ENCODE data around the gene SAYSD1.

Gene SAYSD1

GRCh38 chr6:39058471-39059147 is 56.4 kb downstream of the SAYSD1 start:
- DNase-seq (ENCODE audit: low read depth, low spot score) = no peak

- no peak for DNase-seq (ENCODE audit: low read depth, low spot score)
Measured at GRCh38 chr6:39057251-39058155, 57.5 kb downstream of the SAYSD1 start.

- DNase-seq (ENCODE audit: low read depth, low spot score) = no peak
Measured at GRCh38 chr6:39056681-39057080, 58.3 kb downstream of the SAYSD1 start.

GRCh38 chr6:39056191-39056590 is 58.8 kb downstream of the SAYSD1 start:
- no peak for DNase-seq (ENCODE audit: low read depth, low spot score)

GRCh38 chr6:39055661-39056060 is 59.3 kb downstream of the SAYSD1 start:
- DNase-seq (ENCODE audit: low read depth, low spot score) = no peak

GRCh38 chr6:39054577-39055142 is 60.3 kb downstream of the SAYSD1 start:
- DNase-seq (ENCODE audit: low read depth, low spot score) = no peak
